WI38 (cell line): Measurements from ENCODE around the gene TMEM208.

Experiments used
- H3K4me3 ChIP-seq: 2 replicates; pipeline ENCODE4 v1.5.1; 2011; ENCODE audit warnings: low read depth, mild to moderate bottlenecking, control low read depth, low read length
- CTCF ChIP-seq: IDR thresholded peaks from 2 replicates; pipeline ENCODE4 v1.5.1; 2012; ENCODE audit warnings: low read depth, mild to moderate bottlenecking, control low read depth, low read length

The TMEM208 gene

GRCh38 chr16:67263201-67263600, 36.3 kb downstream of the TMEM208 start:
- H3K4me3 ChIP-seq, result no peak overlapping the region
- no peak for TF ChIP-seq CTCF

GRCh38 chr16:67264277-67264676, 37.3 kb downstream of the TMEM208 start:
- no peak for TF ChIP-seq CTCF
- H3K4me3 ChIP-seq, result no peak overlapping the region

- TF ChIP-seq CTCF, result no peak
- H3K4me3 ChIP-seq, result no peak overlapping the region
Observed at GRCh38 chr16:67264866-67265265, 37.9 kb downstream of the TMEM208 start.

- H3K4me3 ChIP-seq, result no peak overlapping the region
- no peak for TF ChIP-seq CTCF
Observed at GRCh38 chr16:67265834-67266233, 38.9 kb downstream of the TMEM208 start.

GRCh38 chr16:67268136-67268579, 41.2 kb downstream of the TMEM208 start:
- no peak for TF ChIP-seq CTCF
- H3K4me3 ChIP-seq, result no peak overlapping the region

GRCh38 chr16:67269766-67270165, 42.8 kb downstream of the TMEM208 start:
- H3K4me3 ChIP-seq, result no peak overlapping the region
- TF ChIP-seq CTCF, result no peak

- TF ChIP-seq CTCF, result no peak
- no peak overlapping the region for H3K4me3 ChIP-seq
Observed at GRCh38 chr16:67270931-67271338, 44.0 kb downstream of the TMEM208 start.
